ENCODE measurements around the gene MAST3. TPM values are rescaled to one million over a fixed set of nuclear protein-coding genes. Genes with fewer than 3 reads are reported as not detected.

MAST3 gene
- total RNA-seq, 1 experiment from 2014 or later: 14.1 TPM

GRCh38 chr19:18143902-18144301 lies 46.3 kb downstream of the MAST3 start:
- Histone ChIP-seq H3K27me3 (ENCODE audit: insufficient read depth, low read depth) (no peaks in the 10 kb centered on the region), H3F3A (ENCODE audit: insufficient read depth, low read depth) (no peaks in the 10 kb centered on the region), H3K36me3 (ENCODE audit: low read depth) (no peaks in the 10 kb centered on the region), H3K9me3 (ENCODE audit: insufficient read depth, low read depth) (no peaks in the 10 kb centered on the region), H3K4me3 (no peak overlapping the region), H4K20me1 (ENCODE audit: insufficient read depth) (no peaks in the 10 kb centered on the region), H3K9me2 (ENCODE audit: insufficient read depth) (no peaks in the 10 kb centered on the region), H3K27ac (no peak overlapping the region), H3K4me1 (replicated peaks; ENCODE audit: insufficient read depth) (no peaks in the 10 kb centered on the region), H3K4me2 (no peak overlapping the region), H3K79me2 (ENCODE audit: low read depth) (no peaks in the 10 kb centered on the region), H2AFZ (no peak overlapping the region)
- no TSS peak for BruUV-seq (replicated peaks)
- no peak for TF ChIP-seq EZH2 (IDR thresholded peaks at IDR 0.05; ENCODE audit: low read depth)
- no peak for TF ChIP-seq CTCF (conservative IDR thresholded peaks at IDR 0.05)
- ChIA-PET CTCF (no interaction called here), POLR2A (ENCODE audit: unreplicated experiment) (no interaction called here)
- no peak for DNase-seq
- intact Hi-C loops (cut with micrococcal nuclease; ENCODE audit: unreplicated experiment): no loop called here

GRCh38 chr19:18144361-18144760 lies 46.8 kb downstream of the MAST3 start:
- Histone ChIP-seq H3K36me3 (ENCODE audit: low read depth) (no peaks in the 10 kb centered on the region), H3K4me1 (replicated peaks; ENCODE audit: insufficient read depth) (no peaks in the 10 kb centered on the region), H3K4me3 (no peak overlapping the region), H3F3A (ENCODE audit: insufficient read depth, low read depth) (no peaks in the 10 kb centered on the region), H3K79me2 (ENCODE audit: low read depth) (no peaks in the 10 kb centered on the region), H3K9me3 (ENCODE audit: insufficient read depth, low read depth) (no peaks in the 10 kb centered on the region), H2AFZ (no peak overlapping the region), H3K27ac (no peak overlapping the region), H4K20me1 (ENCODE audit: insufficient read depth) (no peaks in the 10 kb centered on the region), H3K4me2 (no peak overlapping the region), H3K9me2 (ENCODE audit: insufficient read depth) (no peaks in the 10 kb centered on the region), H3K27me3 (ENCODE audit: insufficient read depth, low read depth) (no peaks in the 10 kb centered on the region)
- TF ChIP-seq CTCF (conservative IDR thresholded peaks at IDR 0.05) (no peak), EZH2 (IDR thresholded peaks at IDR 0.05; ENCODE audit: low read depth) (no peak)
- no peak for DNase-seq
- POLR2A ChIA-PET (ENCODE audit: unreplicated experiment): no interaction called here
- CTCF ChIA-PET: no interaction called here
- intact Hi-C loops (cut with micrococcal nuclease; ENCODE audit: unreplicated experiment): no loop called here
- BruUV-seq (replicated peaks): no TSS peak

- intact Hi-C loops (cut with micrococcal nuclease; ENCODE audit: unreplicated experiment): no loop called here
- Histone ChIP-seq H3K4me1 (replicated peaks; ENCODE audit: insufficient read depth) (no peaks in the 10 kb centered on the region), H3K4me3 (no peak overlapping the region), H3K27me3 (ENCODE audit: insufficient read depth, low read depth) (no peaks in the 10 kb centered on the region), H4K20me1 (ENCODE audit: insufficient read depth) (no peaks in the 10 kb centered on the region), H3K9me2 (ENCODE audit: insufficient read depth) (no peaks in the 10 kb centered on the region), H3K4me2 (no peak overlapping the region), H2AFZ (no peak overlapping the region), H3K36me3 (ENCODE audit: low read depth) (no peaks in the 10 kb centered on the region), H3K9me3 (ENCODE audit: insufficient read depth, low read depth) (no peaks in the 10 kb centered on the region), H3K79me2 (ENCODE audit: low read depth) (no peaks in the 10 kb centered on the region), H3F3A (ENCODE audit: insufficient read depth, low read depth) (no peaks in the 10 kb centered on the region), H3K27ac (no peak overlapping the region)
- TF ChIP-seq CTCF (conservative IDR thresholded peaks at IDR 0.05) (no peak), EZH2 (IDR thresholded peaks at IDR 0.05; ENCODE audit: low read depth) (no peak)
- BruUV-seq (replicated peaks): no TSS peak
- POLR2A ChIA-PET (ENCODE audit: unreplicated experiment): no interaction called here
- CTCF ChIA-PET: no interaction called here
- DNase-seq: no peak
Measured at GRCh38 chr19:18144906-18145305, 47.3 kb downstream of the MAST3 start.

Measured in PC-9 (cell line).